HCT116 (cell line): ENCODE results near the gene PDLIM7.

ENCODE experiments used
- EZH2 ChIP-seq: fragments of 200-600 bp; sonication (generic); IDR thresholded peaks from 2 replicates; pipeline ENCODE4 v1.6.1; 2017; ENCODE audit warnings: antibody characterized with exemption, mixed run types
- JUND ChIP-seq: IDR thresholded peaks from 2 replicates; pipeline ENCODE4 v1.6.1; 2012
- SIN3A ChIP-seq: IDR thresholded peaks from 2 replicates; pipeline ENCODE4 v1.6.1; 2012; ENCODE audit warnings: low read depth
- SP1 ChIP-seq: IDR thresholded peaks from 2 replicates; pipeline ENCODE4 v1.6.1; 2012; ENCODE audit warnings: low read depth
- ZNF274 ChIP-seq: fragments of 200-500 bp; sonication (Bioruptor generic); IDR thresholded peaks from 2 replicates; pipeline ENCODE4 v1.6.1; 2014; ENCODE audit warnings: mild to moderate bottlenecking, low read depth, low read length, inconsistent platforms

DNA sequence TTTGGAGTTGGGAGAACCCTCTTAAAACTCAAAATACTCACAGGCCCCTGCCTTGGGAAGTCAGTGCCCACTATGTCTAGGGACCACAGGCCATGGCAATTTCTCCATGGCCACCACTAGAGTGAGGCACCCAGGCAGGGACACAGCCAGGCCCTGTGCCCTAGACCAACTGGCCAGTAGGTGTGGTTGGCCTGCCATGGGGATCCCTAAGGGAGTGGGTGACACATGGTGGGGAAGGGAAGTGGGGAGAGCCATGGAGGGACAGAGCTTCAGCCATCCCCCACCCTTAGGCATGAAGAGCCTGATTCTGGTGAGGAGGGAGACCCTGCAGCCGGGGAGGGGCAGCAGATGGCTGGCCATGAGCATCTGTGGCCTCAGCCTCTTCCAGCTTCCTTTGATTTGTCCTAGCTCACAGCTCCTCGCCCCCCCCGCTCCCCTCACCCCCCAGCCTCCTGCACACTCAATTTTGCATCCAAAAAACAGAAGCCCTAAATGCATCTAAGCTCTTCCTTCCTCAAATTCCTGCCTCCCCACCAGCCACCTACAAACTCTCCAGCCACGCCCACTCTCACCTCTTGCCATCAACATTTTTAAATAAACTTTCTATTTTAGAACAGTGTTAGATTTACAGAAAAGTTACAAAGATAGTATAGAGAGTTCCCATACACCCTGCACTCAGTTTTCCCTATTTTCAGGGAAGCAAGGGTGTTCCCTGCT is 22.4 kb downstream of the PDLIM7 start:
- TF ChIP-seq JUND (no peak), EZH2 (no peak), ZNF274 (no peak), SP1 (no peak), SIN3A (no peak)
